HG02642 (cell line): ENCODE measurements around the gene AHNAK2.

Experiments
- ATAC-seq: cut with Tn5 transposase; IDR thresholded peaks from one replicate; pipeline ENCODE4 v1.9.1; 2021; ENCODE audit warnings: mild to moderate bottlenecking; ENCODE audit not compliant: unreplicated experiment, poor library complexity

Gene AHNAK2

GRCh38 chr14:105012171-105012985 lies 34.2 kb upstream of the AHNAK2 start:
- ATAC-seq = no peak

- ATAC-seq = no peak
These were observed 33.3 kb upstream of the AHNAK2 start for GRCh38 chr14:105011312-105011990.

GRCh38 chr14:105010891-105011291 lies 32.7 kb upstream of the AHNAK2 start:
- ATAC-seq = no peak

GRCh38 chr14:105010106-105010505 lies 31.9 kb upstream of the AHNAK2 start:
- ATAC-seq = no peak

GRCh38 chr14:105007593-105008264 lies 29.6 kb upstream of the AHNAK2 start:
- no peak for ATAC-seq

GRCh38 chr14:105006831-105007592 lies 28.8 kb upstream of the AHNAK2 start:
- no peak for ATAC-seq

- ATAC-seq = no peak
These were observed 28.0 kb upstream of the AHNAK2 start for GRCh38 chr14:105005929-105006830.

GRCh38 chr14:105005329-105005928 lies 27.3 kb upstream of the AHNAK2 start:
- no peak for ATAC-seq

- no peak for ATAC-seq
These were observed 21.2 kb upstream of the AHNAK2 start for GRCh38 chr14:104999361-104999760.

GRCh38 chr14:104998801-104999200 lies 20.6 kb upstream of the AHNAK2 start:
- ATAC-seq = no peak

- ATAC-seq = no peak
These were observed 18.3 kb upstream of the AHNAK2 start for GRCh38 chr14:104996483-104996882.

- ATAC-seq = no peak
These were observed 17.9 kb upstream of the AHNAK2 start for GRCh38 chr14:104996032-104996431.

- ATAC-seq = no peak
These were observed 16.8 kb upstream of the AHNAK2 start for GRCh38 chr14:104994978-104995377.

GRCh38 chr14:104993808-104994591 lies 15.8 kb upstream of the AHNAK2 start:
- ATAC-seq = no peak

- no peak for ATAC-seq
These were observed 15.1 kb upstream of the AHNAK2 start for GRCh38 chr14:104993306-104993705.

GRCh38 chr14:104992501-104992900 lies 14.3 kb upstream of the AHNAK2 start:
- no peak for ATAC-seq

- no peak for ATAC-seq
These were observed 13.7 kb upstream of the AHNAK2 start for GRCh38 chr14:104991896-104992230.

GRCh38 chr14:104989951-104990303 lies 11.8 kb upstream of the AHNAK2 start:
- no peak for ATAC-seq
